ENCODE measurements around the gene ICA1. TPM values are rescaled to one million over a fixed set of nuclear protein-coding genes. Genes with fewer than 3 reads are reported as not detected.

ICA1 gene
- total RNA-seq (10 to 100 TPM in 1 of 2 donors, 1 to 10 TPM in 1; 3.5 to 12.7 TPM), polyA plus RNA-seq (10 to 100 TPM in 1 of 2 donors, 1 to 10 TPM in 1; 1.4 to 22.7 TPM)

- peaks cover 0 to 4% (median 0%) of the 10 kb centered on the region in 4 donors for H3K9me3 ChIP-seq (ENCODE audit: control insufficient read depth in 4 of 4, low read length in 3 of 4)
- H3K27ac ChIP-seq (ENCODE audit: low read depth in 1 of 2, low read length in 2 of 2) = peak within 1 kb of the TSS; percentile 69 to 71
- peaks cover 3 to 7% (median 5%) of the 10 kb centered on the region in 4 donors for H3K4me1 ChIP-seq (ENCODE audit: control insufficient read depth in 4 of 4, insufficient read depth in 4 of 4, low read length in 3 of 4)
- 3% methylated on average over 109 of the region's 109 CpGs for WGBS
- H3K4me3 ChIP-seq (ENCODE audit: low read depth in 1 of 3, low read length in 3 of 3) = peak within 1 kb of the TSS; percentile 79 to 84 (median 83)
- peak; percentile 62 for DNase-seq (ENCODE audit: low spot score)
- H3K9ac ChIP-seq (ENCODE audit: low read depth in 1 of 2, low read length in 2 of 2) = peak within 1 kb of the TSS; percentile 56 to 90
- TF ChIP-seq GABPA (IDR thresholded peaks at IDR 0.05 in 1 of 2, conservative IDR thresholded peaks at IDR 0.05 in 1 of 2) (no peak), RXRA (IDR thresholded peaks at IDR 0.05) (peak in 1 of 2 donors; percentile 44)
- H3K27me3 ChIP-seq (ENCODE audit: control insufficient read depth in 4 of 4, insufficient read depth in 4 of 4, low read length in 3 of 4) = no peaks in the 10 kb centered on the region
- no peaks in the 10 kb centered on the region for H3K36me3 ChIP-seq (ENCODE audit: control insufficient read depth in 4 of 4, insufficient read depth in 3 of 4, low read depth in 1 of 4, low read length in 3 of 4)
Observed at GRCh38 chr7:8261711-8262695, at the start of gene ICA1. Gene ICA1, minus strand, starts transcription at chr7:8262167. Its CDS starts 26,241 bp downstream, at chr7:8235926.

- WGBS = 70% methylated on average over 1 of the region's 1 CpG
- no peaks in the 10 kb centered on the region for H3K4me1 ChIP-seq (ENCODE audit: control insufficient read depth in 4 of 4, insufficient read depth in 4 of 4, low read length in 3 of 4)
- H3K9me3 ChIP-seq (ENCODE audit: control insufficient read depth in 4 of 4, low read length in 3 of 4) = peaks cover 0 to 10% (median 1%) of the 10 kb centered on the region in 4 donors
- no peak overlapping the region for H3K4me3 ChIP-seq (ENCODE audit: low read depth in 1 of 3, low read length in 3 of 3)
- no peak for DNase-seq (ENCODE audit: low spot score)
- no peaks in the 10 kb centered on the region for H3K36me3 ChIP-seq (ENCODE audit: control insufficient read depth in 4 of 4, insufficient read depth in 3 of 4, low read depth in 1 of 4, low read length in 3 of 4)
- no peaks in the 10 kb centered on the region for H3K27me3 ChIP-seq (ENCODE audit: control insufficient read depth in 4 of 4, insufficient read depth in 4 of 4, low read length in 3 of 4)
- no peak overlapping the region for H3K9ac ChIP-seq (ENCODE audit: low read depth in 1 of 2, low read length in 2 of 2)
- no peak overlapping the region for H3K27ac ChIP-seq (ENCODE audit: low read depth in 1 of 2, low read length in 2 of 2)
- TF ChIP-seq NR2F2 (IDR thresholded peaks at IDR 0.05) = no peak
- no peak for TF ChIP-seq TAF1 (conservative IDR thresholded peaks at IDR 0.05)
- no peak for TF ChIP-seq FOXA2 (IDR thresholded peaks at IDR 0.05)
- no peak for TF ChIP-seq SP1 (IDR thresholded peaks at IDR 0.05)
- TF ChIP-seq YY1 (IDR thresholded peaks at IDR 0.05) = no peak
- TF ChIP-seq EGR1 (IDR thresholded peaks at IDR 0.05; ENCODE audit: low read depth in 2 of 2) = no peak
- no peak for TF ChIP-seq RXRA (IDR thresholded peaks at IDR 0.05)
- TF ChIP-seq RAD21 (IDR thresholded peaks at IDR 0.05) = no peak
- TF ChIP-seq HNF4A (conservative IDR thresholded peaks at IDR 0.05) = no peak
- no peak for TF ChIP-seq ATF3 (IDR thresholded peaks at IDR 0.05)
- TF ChIP-seq ZBTB33 (IDR thresholded peaks at IDR 0.05) = no peak
- TF ChIP-seq CTCF (IDR thresholded peaks at IDR 0.05; ENCODE audit: low read depth, low read length, missing input control) = no peak
- no peak for TF ChIP-seq JUND (IDR thresholded peaks at IDR 0.05)
- no peak for TF ChIP-seq MAX (IDR thresholded peaks at IDR 0.05)
- TF ChIP-seq GABPA (IDR thresholded peaks at IDR 0.05 in 1 of 2, conservative IDR thresholded peaks at IDR 0.05 in 1 of 2) = no peak
- no peak for TF ChIP-seq HNF4G (IDR thresholded peaks at IDR 0.05)
- TF ChIP-seq REST (IDR thresholded peaks at IDR 0.05) = no peak
- TF ChIP-seq FOXA1 (IDR thresholded peaks at IDR 0.05) = no peak
Observed at GRCh38 chr7:8310876-8311275, 48.9 kb upstream of the ICA1 start.
